NCI-H748 treated with DMSO at 0.1 percent for 48 hours (cell line): ENCODE results near the gene ABI3BP.
A peak's percentile ranks its signal among the peaks of the same experiment; 100 is the strongest.

Experiments
- DNase-seq: peaks from one replicate; lab custom pipeline; 2025; lab: John Stamatoyannopoulos, UW

The ABI3BP gene

GRCh38 chr3:100882571-100882984 is 110.6 kb downstream of the ABI3BP start:
- DNase-seq, result no peak

GRCh38 chr3:100880845-100881244 is 112.4 kb downstream of the ABI3BP start:
- DNase-seq, result no peak

GRCh38 chr3:100880072-100880471 is 113.1 kb downstream of the ABI3BP start:
- no peak for DNase-seq

GRCh38 chr3:100879195-100879810 is 113.9 kb downstream of the ABI3BP start:
- no peak for DNase-seq

- no peak for DNase-seq
Measured at GRCh38 chr3:100877286-100877685, 115.9 kb downstream of the ABI3BP start.

DNA sequence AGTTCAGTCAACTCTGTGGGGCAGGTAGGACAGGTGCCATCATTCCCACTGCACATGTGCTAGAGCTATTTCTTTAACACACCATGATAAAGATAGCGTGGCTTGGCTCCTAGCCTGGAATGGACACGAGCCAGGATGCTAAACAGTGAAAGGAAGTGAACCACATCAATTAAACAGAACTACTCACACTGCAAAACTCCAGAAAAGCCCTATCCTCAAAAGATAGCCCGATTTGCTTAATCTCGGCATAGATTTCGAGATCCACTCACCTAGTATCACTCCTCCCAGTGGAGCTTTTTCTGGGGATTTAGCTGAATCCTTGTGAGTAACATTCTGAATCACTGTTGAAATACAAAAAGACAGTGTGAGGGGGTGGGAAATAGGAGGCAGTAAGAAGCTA is 118.0 kb downstream of the ABI3BP start:
- DNase-seq, result no peak

- no peak for DNase-seq
Measured at GRCh38 chr3:100873611-100874010, 119.6 kb downstream of the ABI3BP start.

GRCh38 chr3:100871306-100871705 is 121.9 kb downstream of the ABI3BP start:
- no peak for DNase-seq

DNA sequence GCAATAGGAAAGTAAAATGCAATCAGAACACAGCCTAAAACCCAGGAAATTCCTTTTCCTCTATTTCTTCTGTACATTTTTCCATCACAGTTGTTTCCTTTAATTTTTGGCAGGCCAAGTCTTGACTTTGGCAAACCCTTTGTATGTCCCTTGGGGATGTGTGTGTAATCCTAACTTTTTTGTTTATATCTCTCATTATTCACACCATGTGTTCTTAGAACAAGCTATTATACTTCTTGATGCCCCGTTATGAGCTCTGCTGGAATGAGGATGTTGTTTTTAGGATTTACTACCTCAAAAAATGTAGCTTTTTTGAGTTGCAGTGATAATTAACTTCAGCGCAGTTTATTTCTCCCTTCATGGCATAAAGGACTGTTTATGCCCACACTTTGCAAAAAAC is 123.4 kb downstream of the ABI3BP start:
- DNase-seq, result no peak

DNA sequence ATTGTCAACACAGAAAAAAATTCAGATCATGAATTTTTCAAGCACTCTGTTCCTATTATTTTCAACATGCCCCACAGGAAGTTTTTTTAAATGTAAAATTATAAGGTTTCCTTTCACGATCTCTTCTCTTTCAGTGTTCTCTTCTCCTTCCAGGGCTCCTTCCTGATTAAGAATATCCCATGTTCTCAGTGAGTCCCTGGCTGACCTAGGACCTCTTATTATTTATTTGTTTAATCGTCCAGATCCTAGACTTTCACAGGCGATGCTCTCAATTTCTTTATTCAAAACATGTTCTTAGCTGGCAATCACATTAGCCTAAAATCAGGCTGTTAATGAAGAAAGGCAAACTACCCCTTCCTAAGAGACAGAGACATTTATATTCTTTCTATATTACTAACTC is 124.3 kb downstream of the ABI3BP start:
- no peak for DNase-seq

DNA sequence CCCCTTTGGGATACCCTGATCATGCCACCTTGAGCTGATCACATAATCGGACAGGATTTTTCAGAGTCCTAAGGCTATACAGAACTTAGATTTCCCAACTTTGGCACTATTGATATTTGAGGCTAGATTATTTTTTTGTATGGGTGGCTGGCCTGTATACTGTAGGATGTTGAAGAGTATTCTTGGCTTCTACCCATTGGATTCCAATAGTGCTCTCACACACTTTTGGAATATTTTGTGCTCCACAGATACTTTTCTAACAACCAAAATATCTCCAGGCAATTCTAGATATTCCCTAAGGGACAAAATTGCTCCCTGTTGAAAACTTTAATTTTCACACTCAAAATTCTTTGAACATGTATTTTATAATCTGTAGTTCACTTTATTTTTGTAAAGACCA is 125.1 kb downstream of the ABI3BP start:
- DNase-seq, result no peak

DNA sequence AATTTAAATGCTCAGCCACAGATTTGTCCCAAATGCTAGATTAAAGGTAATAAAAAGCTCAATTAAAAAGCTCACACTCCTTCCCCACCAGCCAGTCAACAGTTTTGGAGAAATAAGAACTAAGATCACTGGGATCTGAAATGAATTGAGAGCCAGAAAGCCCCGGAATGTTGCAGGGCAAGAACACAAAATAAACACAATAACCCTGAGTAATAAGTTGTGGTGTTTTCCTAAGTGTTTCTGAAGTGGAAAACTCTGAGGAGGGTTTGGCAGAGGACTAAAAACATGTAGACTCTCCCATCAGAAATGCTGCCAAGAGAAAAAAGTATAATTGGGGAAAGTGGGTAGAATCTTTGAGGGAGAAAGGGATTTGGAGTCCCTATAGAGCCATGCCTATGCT is 127.8 kb downstream of the ABI3BP start:
- no peak for DNase-seq

- no peak for DNase-seq
Measured at GRCh38 chr3:100864471-100865250, 128.6 kb downstream of the ABI3BP start.

GRCh38 chr3:100857863-100858262 is 135.4 kb downstream of the ABI3BP start:
- no peak for DNase-seq

- DNase-seq, result no peak
Measured at GRCh38 chr3:100856821-100857220, 136.4 kb downstream of the ABI3BP start.

DNA sequence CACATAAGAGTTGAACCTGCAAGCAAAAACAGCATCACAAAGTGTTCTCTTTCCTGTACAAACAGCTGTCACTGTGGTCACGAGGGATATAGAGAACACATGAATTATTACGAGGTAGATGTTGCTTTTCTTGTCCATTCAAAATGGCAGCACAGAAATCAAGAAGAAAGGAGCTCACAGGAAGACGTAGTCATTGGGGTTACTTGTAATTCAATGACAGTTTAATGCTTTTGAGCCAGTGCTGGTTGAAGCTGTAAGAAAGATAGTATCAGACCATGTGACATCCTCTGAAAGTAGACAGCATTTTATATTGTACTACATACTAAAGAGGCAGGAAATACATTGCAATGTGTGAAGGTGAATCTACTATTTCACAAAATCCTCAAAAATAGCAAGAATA is 140.4 kb downstream of the ABI3BP start:
- DNase-seq, result no peak

DNA sequence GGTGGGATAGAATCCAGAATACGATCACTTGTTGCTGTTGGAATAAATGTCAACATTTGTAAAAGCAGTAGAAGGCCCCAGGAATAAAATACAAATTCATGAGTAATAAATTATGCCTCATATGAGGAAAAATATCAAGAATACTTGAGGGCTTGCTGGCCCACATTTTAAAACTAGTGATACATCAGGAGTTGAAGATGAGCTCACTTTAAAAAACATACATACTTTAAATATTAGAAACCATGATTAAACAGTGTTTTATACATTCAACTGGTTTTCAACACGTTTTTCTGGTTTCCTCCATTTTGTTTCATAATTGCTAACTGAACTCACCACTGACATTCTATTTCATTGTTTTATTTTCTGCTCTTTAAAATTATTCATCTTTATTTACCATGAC is 142.5 kb downstream of the ABI3BP start:
- DNase-seq, result no peak

GRCh38 chr3:100850156-100850555 is 143.1 kb downstream of the ABI3BP start:
- DNase-seq, result no peak

GRCh38 chr3:100844063-100844936 is 148.9 kb downstream of the ABI3BP start:
- no peak for DNase-seq

GRCh38 chr3:100838157-100838556 is 155.1 kb downstream of the ABI3BP start:
- DNase-seq, result no peak

GRCh38 chr3:100836661-100837060 is 156.6 kb downstream of the ABI3BP start:
- no peak for DNase-seq

DNA sequence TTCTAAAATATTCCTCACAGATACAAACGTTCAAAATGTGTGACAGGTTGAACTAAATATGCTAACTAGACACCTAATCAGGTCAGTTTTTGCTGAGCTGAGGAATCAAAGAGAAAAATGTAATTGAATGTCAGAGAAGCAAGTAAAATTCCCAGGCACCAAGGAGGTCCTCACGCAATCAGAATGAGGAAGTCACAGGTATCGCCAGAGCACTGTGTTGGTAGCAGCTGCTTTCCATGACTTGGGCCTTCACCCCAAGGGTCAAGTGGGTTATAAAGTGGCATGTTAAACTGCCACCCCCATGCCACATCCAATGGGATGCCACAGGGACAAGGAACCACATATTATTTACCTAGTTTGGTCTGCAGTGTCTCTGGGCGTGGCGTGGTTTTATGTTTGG is 158.9 kb downstream of the ABI3BP start:
- DNase-seq, result no peak

DNA sequence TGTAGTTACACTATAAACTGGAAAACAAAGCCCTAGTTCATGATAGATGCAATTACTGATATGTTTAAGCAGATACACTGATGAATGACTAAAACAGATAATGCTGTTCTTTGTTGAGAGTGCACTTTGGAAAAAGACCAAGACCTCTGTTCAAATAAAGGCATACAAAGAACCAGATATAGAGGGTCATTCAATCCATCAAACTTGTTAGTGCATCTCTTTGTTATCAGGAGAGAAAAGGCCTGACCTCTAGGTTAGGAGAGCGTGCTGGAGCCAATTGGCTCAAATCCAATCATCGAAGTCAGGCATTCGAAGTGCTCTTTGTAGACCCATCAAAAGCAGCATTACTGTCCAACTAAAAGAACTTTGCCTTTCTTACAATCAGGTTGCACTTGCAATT is 159.7 kb downstream of the ABI3BP start:
- peak; percentile 84 for DNase-seq
